K562 (cell line): ENCODE results near the gene COL15A1. TPM values are rescaled to one million over a fixed set of nuclear protein-coding genes. Genes with fewer than 3 reads are reported as not detected.
A peak's percentile ranks its signal among the peaks of the same experiment; 100 is the strongest.

Experiments
- ATAC-seq: fragments of 200-7000 bp; cut with Tn5 transposase; 3 replicates; pipeline ENCODE4 v1.9.1; 2020; ENCODE audit warnings: moderate library complexity
- BruUV-seq: library from RNA; stranded (reverse); fragments of 400-500 nt; replicated peaks from 2 replicates; lab custom pipeline; 2021; lab: Mats Ljungman, UMichigan
- CTCF ChIA-PET: fragments of 300-600 bp; formaldehyde crosslinking; extraction: SDS; loops from one replicate; lab custom pipeline; 2021; ENCODE audit warnings: low intra/inter-chr PET ratio; lab: Yijun Ruan, JAX
- POLR2A ChIA-PET: fragments of 300-600, 350-650 bp; sonication (Branson Sonifier 250); formaldehyde crosslinking; extraction: SDS; loops from one replicate; lab custom pipeline; 2021; ENCODE audit warnings: antibody characterized with exemption, inconsistent platforms; lab: Yijun Ruan, JAX
- DNase-seq, 4 experiments: peaks; one replicate each; pipeline versions ENCODE4 v3.0.0 to v3.0.0-alpha.2; 2011 to 2018; ENCODE audit warnings: low spot score in 3 of 4, mixed read lengths in 3 of 4; ENCODE audit errors: extremely low read depth in 1 of 4
- FAIRE-seq: peaks from 2 replicates; lab custom pipeline; 2011; peaks lifted over from hg19 to GRCh38; lab: Jason Lieb, UNC
- H2AFZ ChIP-seq: 2 replicates; pipeline ENCODE4 v1.6.0; 2011; ENCODE audit warnings: low read depth, low read length, control low read depth, inconsistent platforms
- H3K27ac ChIP-seq: fragments of 200-600 bp; 3 replicates; pipeline ENCODE4 v1.8.0; 2011; ENCODE audit warnings: low read depth, mild to moderate bottlenecking, control low read depth, inconsistent platforms, low read length, moderate library complexity, mixed read lengths; ENCODE audit errors: extremely low read depth
- H3K27me3 ChIP-seq, 2 experiments: fragments of 300-600 bp in 1 of 2; 2 replicates in 1 of 2; 3 replicates in 1 of 2; pipeline versions ENCODE4 v1.6.0 to v1.8.0; 2011; ENCODE audit warnings: inconsistent platforms in 2 of 2, low read length in 2 of 2, mild to moderate bottlenecking in 1 of 2, mixed read lengths in 1 of 2, moderate library complexity in 1 of 2; ENCODE audit not compliant: control insufficient read depth in 2 of 2, insufficient read depth in 2 of 2
- H3K36me3 ChIP-seq: fragments of 300-600 bp; 3 replicates; pipeline ENCODE4 v1.8.0; 2011; ENCODE audit warnings: mild to moderate bottlenecking, low read length, inconsistent platforms; ENCODE audit not compliant: control insufficient read depth, insufficient read depth
- H3K4me1 ChIP-seq, 2 experiments: fragments of 200-600 bp in 1 of 2; replicated peaks in 1 of 2; 2 replicates in 1 of 2; 3 replicates in 1 of 2; pipeline versions ENCODE4 v1.5.1 to v1.8.0; 2011; ENCODE audit warnings: inconsistent platforms in 2 of 2, low read length in 2 of 2, mild to moderate bottlenecking in 1 of 2, mixed read lengths in 1 of 2, moderate library complexity in 1 of 2; ENCODE audit not compliant: control insufficient read depth in 2 of 2, insufficient read depth in 2 of 2
- H3K4me2 ChIP-seq: 2 replicates; pipeline ENCODE4 v1.6.1; 2011; ENCODE audit warnings: low read length, control low read depth, inconsistent platforms, mixed read lengths; ENCODE audit not compliant: insufficient read depth
- H3K4me3 ChIP-seq: fragments of 200-600 bp; sonication (generic), shearing (Covaris generic); 2 replicates; pipeline ENCODE4 v1.5.1; 2016; ENCODE audit warnings: control low read depth, inconsistent platforms
- H3K79me2 ChIP-seq: fragments of 200-600 bp; 3 replicates; pipeline ENCODE4 v1.8.0; 2011; ENCODE audit warnings: low read length, inconsistent platforms; ENCODE audit not compliant: control insufficient read depth, insufficient read depth
- H3K9ac ChIP-seq, 2 experiments: 2 replicates each; pipeline versions ENCODE4 v1.6.0 to v1.6.1; 2011; ENCODE audit warnings: low read depth in 2 of 2, low read length in 2 of 2, control low read depth in 1 of 2, inconsistent platforms in 1 of 2, mild to moderate bottlenecking in 1 of 2, mixed read lengths in 1 of 2; ENCODE audit not compliant: insufficient read depth in 1 of 2
- H3K9me1 ChIP-seq: one replicate; pipeline ENCODE4 v1.6.0; 2011; ENCODE audit warnings: inconsistent platforms, mild to moderate bottlenecking, low read length, moderate library complexity; ENCODE audit not compliant: control insufficient read depth, insufficient read depth
- H3K9me3 ChIP-seq: replicated peaks from 2 replicates; pipeline ENCODE4 v1.5.1; 2011; ENCODE audit warnings: low read depth, low read length, inconsistent platforms; ENCODE audit not compliant: control insufficient read depth, insufficient read depth
- H4K20me1 ChIP-seq: replicated peaks from 2 replicates; pipeline ENCODE4 v1.6.1; 2011; ENCODE audit warnings: low read length, inconsistent platforms, mixed read lengths; ENCODE audit not compliant: control insufficient read depth, insufficient read depth
- MEIS2 ChIP-seq: fragments of 450-650 bp; IDR thresholded peaks from 2 replicates; pipeline ENCODE4 v1.6.1; 2014; ENCODE audit warnings: mild to moderate bottlenecking; ENCODE audit not compliant: partially characterized antibody
- NR2C1 ChIP-seq, 2 experiments: fragments of 450-650 bp; IDR thresholded peaks; 2 replicates each; pipeline ENCODE4 v1.6.1; 2017; ENCODE audit warnings: mild to moderate bottlenecking in 2 of 2, antibody characterized with exemption in 1 of 2, inconsistent platforms in 1 of 2, missing compliant biosample characterization in 1 of 2, missing genetic modification characterization in 1 of 2
- SUPT5H ChIP-seq: fragments of 450-650 bp; IDR thresholded peaks from 2 replicates; pipeline ENCODE4 v1.6.1; 2016
- TBP ChIP-seq: optimal IDR thresholded peaks from 2 replicates; pipeline ENCODE3; 2011; ENCODE audit warnings: low read depth, low read length, improper control_type of control experiment
- WGBS: fragments of 100-300 bp; shearing (Covaris generic); methylation state at CpG from one replicate; pipeline ENCODE4 v1.1.6; 2016; ENCODE audit warnings: low coverage, mixed read lengths; ENCODE audit not compliant: insufficient coverage; ENCODE audit errors: missing lambda C conversion rate; 5-methylcytosine and 5-hydroxymethylcytosine counted together
- in situ Hi-C: fragments of 300-500 bp; cut with MboI; formaldehyde crosslinking; loops from 4 replicates; pipeline ENCODE4 v1.15.0; 2018; ENCODE audit warnings: inconsistent platforms, mixed read lengths
- intact Hi-C: fragments of 100-400 bp; cut with micrococcal nuclease; formaldehyde crosslinking; loops from 2 replicates; pipeline ENCODE4 v1.14.2; 2022
- polyA plus RNA-seq, 8 experiments: library from polyadenylated mRNA; depleted of rRNA in 4 of 8; stranded (reverse) in 5 of 8; unstranded in 3 of 8; fragments of >200 nt; fragmentation: Nextera tagmentation in 2 of 8; fragmentation: Illumina TruSeq in 1 of 8; extraction: Ambion mirVana in 2 of 8; extraction: Trizol in 1 of 8; gene quantifications; 2 replicates each; pipeline versions ENCODE4 v1.2.1 to v1.2.3, GENCODE V29; 2011 to 2014; ENCODE audit warnings: inconsistent platforms in 1 of 8, missing spikeins in 1 of 8
- total RNA-seq, 7 experiments: library from RNA; depleted of rRNA in 6 of 7; stranded (reverse); fragments of >200 nt in 6 of 7; fragmentation: Illumina TruSeq in 2 of 7; extraction: Trizol in 2 of 7; gene quantifications; 2 replicates each; pipeline versions ENCODE4 v1.2.1 to v1.2.3, GENCODE V29; 2011 to 2021; ENCODE audit warnings: low replicate concordance in 1 of 7
- TF ChIP-seq, protein P1 (sequence below): fragments of 450-650 bp; IDR thresholded peaks from 2 replicates; pipeline ENCODE4 v1.7.0; 2016; ENCODE audit warnings: borderline replicate concordance
- TF ChIP-seq, protein P2 (sequence below), 2 experiments: IDR thresholded peaks in 1 of 2; conservative IDR thresholded peaks in 1 of 2; 2 replicates each; pipeline ENCODE4 v1.6.1; 2016; ENCODE audit warnings: low read depth in 2 of 2, mild to moderate bottlenecking in 1 of 2, missing compliant biosample characterization in 1 of 2, missing genetic modification characterization in 1 of 2, moderate library complexity in 1 of 2
- TF ChIP-seq, protein P3 (sequence below): fragments of 450-650 bp; IDR thresholded peaks from 2 replicates; pipeline ENCODE4 v1.6.1; 2016

Gene COL15A1
- total and polyA plus RNA-seq, 9 of the 15 experiments (the other 6 are each of a cell fraction or from before 2014, with no cell fraction given): 0.46 to 5.1 (median 2.6) TPM

DNA sequence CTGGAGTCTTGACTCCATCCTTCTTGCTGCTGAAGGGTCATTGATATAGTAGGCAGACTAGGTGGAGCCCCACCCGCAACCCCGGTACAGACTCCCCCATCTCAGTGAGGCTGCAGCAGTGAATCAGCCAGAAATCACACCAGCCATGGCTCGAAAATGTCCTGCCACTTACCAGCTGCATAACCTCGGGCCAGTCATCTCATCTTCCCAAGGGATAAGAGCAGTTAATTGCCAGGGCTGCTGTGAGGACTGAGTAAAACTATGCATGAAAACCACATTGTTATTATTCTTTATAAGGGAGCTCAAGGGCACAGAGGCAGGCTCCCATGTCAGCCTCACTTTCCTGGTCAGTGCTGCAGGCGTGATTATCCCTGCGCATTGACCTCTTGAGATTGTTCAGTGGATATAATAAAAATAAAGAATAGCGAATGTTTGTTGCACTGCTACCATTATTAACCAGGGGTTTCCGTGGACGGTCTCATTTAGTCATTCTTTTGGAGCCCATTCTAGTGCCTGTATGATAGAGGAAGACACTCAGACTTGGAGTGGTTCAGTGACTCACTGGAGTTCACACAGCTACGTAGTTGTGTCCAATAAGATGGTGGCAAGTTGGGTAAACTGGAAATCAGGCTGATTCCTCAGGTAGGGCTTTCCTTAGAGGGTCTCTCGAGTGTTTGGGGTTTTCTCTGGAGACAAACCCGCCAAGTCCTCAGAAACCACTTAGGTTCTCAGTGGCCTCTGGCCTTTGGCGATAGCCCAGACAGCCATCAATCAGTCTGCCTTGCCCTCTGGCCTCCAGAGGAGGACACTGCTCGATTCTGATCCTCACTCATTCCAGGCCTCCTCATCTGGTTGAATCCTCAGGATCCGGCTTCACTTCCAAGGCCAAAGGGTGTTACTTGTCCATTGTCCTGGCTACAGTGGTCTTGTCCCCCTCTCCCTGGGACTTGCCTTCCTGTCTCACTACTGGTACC, 39.9 kb downstream of the COL15A1 start:
- in situ Hi-C loops: no loop called here
- 33% methylated on average over 15 of the region's 15 CpGs for WGBS

More for the DNA sequence above, 39.9 kb downstream of the COL15A1 start:
- Histone ChIP-seq H3K79me2 (no peaks in the 10 kb centered on the region), H3K27ac (no peak overlapping the region), H3K9me3 (no peaks in the 10 kb centered on the region), H3K27me3 (no peaks in the 10 kb centered on the region), H3K36me3 (no peaks in the 10 kb centered on the region), H3K9me1 (no peaks in the 10 kb centered on the region), H3K4me2 (no peak overlapping the region), H3K9ac (peak overlapping the region in 1 of 2 experiments; percentile 12; a peak in 1 of 4 replicates), H4K20me1 (no peaks in the 10 kb centered on the region), H2AFZ (0 out of 2 replicates have a peak overlapping the region, but pooled peaks have one; percentile 4), H3K4me3 (no peak overlapping the region), H3K4me1 (peaks cover 11 to 13% of the 10 kb centered on the region in 2 experiments; a peak in 4 of 5 replicates)
- BruUV-seq: no TSS peak
- ChIA-PET CTCF (no interaction called here), POLR2A (interaction anchor here (1.1 kb wide), 1 partner anchor 19 kb away, joined by 3 read pairs; no protein-coding TSS in a partner anchor)
- peak; percentile 61 for ATAC-seq
- no peak for DNase-seq
- TF ChIP-seq SUPT5H (no peak), TBP (no peak), NR2C1 (IDR thresholded peaks at IDR 0.05) (no peak), NR2C1 (tag; IDR thresholded peaks at IDR 0.05) (0 out of 2 replicates have a peak, but pooled peaks have one; percentile 28), MEIS2 (peak; percentile 86)
- TF ChIP-seq, protein P1, sequence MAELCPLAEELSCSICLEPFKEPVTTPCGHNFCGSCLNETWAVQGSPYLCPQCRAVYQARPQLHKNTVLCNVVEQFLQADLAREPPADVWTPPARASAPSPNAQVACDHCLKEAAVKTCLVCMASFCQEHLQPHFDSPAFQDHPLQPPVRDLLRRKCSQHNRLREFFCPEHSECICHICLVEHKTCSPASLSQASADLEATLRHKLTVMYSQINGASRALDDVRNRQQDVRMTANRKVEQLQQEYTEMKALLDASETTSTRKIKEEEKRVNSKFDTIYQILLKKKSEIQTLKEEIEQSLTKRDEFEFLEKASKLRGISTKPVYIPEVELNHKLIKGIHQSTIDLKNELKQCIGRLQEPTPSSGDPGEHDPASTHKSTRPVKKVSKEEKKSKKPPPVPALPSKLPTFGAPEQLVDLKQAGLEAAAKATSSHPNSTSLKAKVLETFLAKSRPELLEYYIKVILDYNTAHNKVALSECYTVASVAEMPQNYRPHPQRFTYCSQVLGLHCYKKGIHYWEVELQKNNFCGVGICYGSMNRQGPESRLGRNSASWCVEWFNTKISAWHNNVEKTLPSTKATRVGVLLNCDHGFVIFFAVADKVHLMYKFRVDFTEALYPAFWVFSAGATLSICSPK: no peak
- TF ChIP-seq, protein P2, sequence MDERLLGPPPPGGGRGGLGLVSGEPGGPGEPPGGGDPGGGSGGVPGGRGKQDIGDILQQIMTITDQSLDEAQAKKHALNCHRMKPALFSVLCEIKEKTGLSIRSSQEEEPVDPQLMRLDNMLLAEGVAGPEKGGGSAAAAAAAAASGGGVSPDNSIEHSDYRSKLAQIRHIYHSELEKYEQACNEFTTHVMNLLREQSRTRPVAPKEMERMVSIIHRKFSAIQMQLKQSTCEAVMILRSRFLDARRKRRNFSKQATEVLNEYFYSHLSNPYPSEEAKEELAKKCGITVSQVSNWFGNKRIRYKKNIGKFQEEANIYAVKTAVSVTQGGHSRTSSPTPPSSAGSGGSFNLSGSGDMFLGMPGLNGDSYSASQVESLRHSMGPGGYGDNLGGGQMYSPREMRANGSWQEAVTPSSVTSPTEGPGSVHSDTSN (CRISPR knock-in tag; IDR thresholded peaks at IDR 0.05; ENCODE audit: low read depth): no peak
- TF ChIP-seq, protein P2 (tag; conservative IDR thresholded peaks at IDR 0.05; ENCODE audit: low read depth): peak; percentile 79
- TF ChIP-seq, protein P3, sequence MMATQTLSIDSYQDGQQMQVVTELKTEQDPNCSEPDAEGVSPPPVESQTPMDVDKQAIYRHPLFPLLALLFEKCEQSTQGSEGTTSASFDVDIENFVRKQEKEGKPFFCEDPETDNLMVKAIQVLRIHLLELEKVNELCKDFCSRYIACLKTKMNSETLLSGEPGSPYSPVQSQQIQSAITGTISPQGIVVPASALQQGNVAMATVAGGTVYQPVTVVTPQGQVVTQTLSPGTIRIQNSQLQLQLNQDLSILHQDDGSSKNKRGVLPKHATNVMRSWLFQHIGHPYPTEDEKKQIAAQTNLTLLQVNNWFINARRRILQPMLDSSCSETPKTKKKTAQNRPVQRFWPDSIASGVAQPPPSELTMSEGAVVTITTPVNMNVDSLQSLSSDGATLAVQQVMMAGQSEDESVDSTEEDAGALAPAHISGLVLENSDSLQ: peak; percentile 72
- intact Hi-C loops: no loop called here
- peak; percentile 26 for FAIRE-seq
